Measurements from ENCODE around the gene HPCAL1. TPM values are rescaled to one million over a fixed set of nuclear protein-coding genes. Genes with fewer than 3 reads are reported as not detected.

Gene HPCAL1
- total and polyA plus RNA-seq, 2 donors (not counting 1 experiment from before 2014, with no cell fraction given), result 60.3 to 65.1 TPM

DNA sequence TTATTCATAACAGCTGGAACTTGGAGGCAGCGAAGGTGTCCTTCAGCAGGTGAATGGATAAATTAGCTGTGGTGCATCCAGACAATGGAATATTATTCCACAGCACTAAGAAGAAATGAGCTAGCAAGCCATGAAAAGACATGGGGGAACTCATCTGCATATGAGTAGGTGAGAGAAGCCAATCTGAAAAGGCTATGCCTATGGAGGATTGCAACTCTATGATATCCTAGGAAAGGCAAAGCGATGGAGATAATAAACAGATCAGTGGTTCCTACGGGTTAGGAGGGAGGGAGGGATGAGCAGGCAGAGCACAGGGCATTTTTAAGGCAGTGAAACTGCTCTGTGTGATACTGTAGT is 79.3 kb downstream of the HPCAL1 start:
- ChIA-PET CTCF (interaction anchor here (1.3 to 8.9 kb wide), 6 partner anchors 25 to 258 kb away, joined by 3 to 178 read pairs (median 6); partner anchors contain the start of gene HPCAL1), POLR2A (interaction anchor here (0.7 to 5.4 kb wide), 5 partner anchors 27 to 79 kb away, joined by 4 to 72 read pairs (median 5); partner anchors contain the start of genes HPCAL1 and ODC1)
- Histone ChIP-seq H3K79me2 (ENCODE audit: control insufficient read depth, insufficient read depth, low read length) (peaks cover 74% of the 10 kb centered on the region), H4K20me1 (ENCODE audit: control insufficient read depth, insufficient read depth, low read length, poor library complexity, severe bottlenecking) (no peaks in the 10 kb centered on the region), H3K4me3 (ENCODE audit: control extremely low read depth in 1 of 5, extremely low read depth in 1 of 5, insufficient read depth in 1 of 5, low read depth in 2 of 5, low read length in 4 of 5) (peak overlapping the region in 4 of 5 experiments; percentile 30 to 68 (median 51)), H3K4me2 (replicated peaks; ENCODE audit: low read depth, low read length, poor library complexity, severe bottlenecking) (peak overlapping the region; percentile 84), H3K27me3 (replicated peaks in 1 of 4; ENCODE audit: control extremely low read depth in 1 of 4, control insufficient read depth in 3 of 4, insufficient read depth in 4 of 4, low read length in 3 of 4) (no peaks in the 10 kb centered on the region), H3K9me3 (ENCODE audit: control extremely low read depth in 1 of 3, control insufficient read depth in 2 of 3, insufficient read depth in 1 of 3, low read length in 2 of 3) (no peaks in the 10 kb centered on the region), H3K36me3 (replicated peaks in 1 of 2; ENCODE audit: control extremely low read depth in 1 of 2, control insufficient read depth in 1 of 2, extremely low read depth in 1 of 2, insufficient read depth in 2 of 2, low read length in 1 of 2) (no peaks in the 10 kb centered on the region), H3K4me1 (ENCODE audit: control insufficient read depth in 2 of 2, insufficient read depth in 2 of 2, low read length in 2 of 2) (peaks cover 73 to 96% of the 10 kb centered on the region in 2 donors), H3K9ac (ENCODE audit: low read length) (peak overlapping the region; percentile 58), H3K27ac (ENCODE audit: low read length in 2 of 2) (peak overlapping the region; percentile 68 to 76), H2AFZ (ENCODE audit: insufficient read depth, low read depth, low read length, poor library complexity, severe bottlenecking) (peak overlapping the region; percentile 18)
- no peaks in the 10 kb centered on the region for H3K9me3 Mint-ChIP-seq (ENCODE audit: insufficient read depth)
- no peak for TF ChIP-seq EZH2 (IDR thresholded peaks at IDR 0.05; ENCODE audit: borderline replicate concordance, insufficient read depth, low read depth, low read length, poor library complexity, severe bottlenecking)
- TF ChIP-seq, protein P1, sequence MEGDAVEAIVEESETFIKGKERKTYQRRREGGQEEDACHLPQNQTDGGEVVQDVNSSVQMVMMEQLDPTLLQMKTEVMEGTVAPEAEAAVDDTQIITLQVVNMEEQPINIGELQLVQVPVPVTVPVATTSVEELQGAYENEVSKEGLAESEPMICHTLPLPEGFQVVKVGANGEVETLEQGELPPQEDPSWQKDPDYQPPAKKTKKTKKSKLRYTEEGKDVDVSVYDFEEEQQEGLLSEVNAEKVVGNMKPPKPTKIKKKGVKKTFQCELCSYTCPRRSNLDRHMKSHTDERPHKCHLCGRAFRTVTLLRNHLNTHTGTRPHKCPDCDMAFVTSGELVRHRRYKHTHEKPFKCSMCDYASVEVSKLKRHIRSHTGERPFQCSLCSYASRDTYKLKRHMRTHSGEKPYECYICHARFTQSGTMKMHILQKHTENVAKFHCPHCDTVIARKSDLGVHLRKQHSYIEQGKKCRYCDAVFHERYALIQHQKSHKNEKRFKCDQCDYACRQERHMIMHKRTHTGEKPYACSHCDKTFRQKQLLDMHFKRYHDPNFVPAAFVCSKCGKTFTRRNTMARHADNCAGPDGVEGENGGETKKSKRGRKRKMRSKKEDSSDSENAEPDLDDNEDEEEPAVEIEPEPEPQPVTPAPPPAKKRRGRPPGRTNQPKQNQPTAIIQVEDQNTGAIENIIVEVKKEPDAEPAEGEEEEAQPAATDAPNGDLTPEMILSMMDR (IDR thresholded peaks at IDR 0.05), result no peak
- intact Hi-C loops (cut with micrococcal nuclease), result loop anchor here (1.0 to 2.0 kb wide), 3 partner anchors 28 to 80 kb away; partner anchors contain the start of gene HPCAL1
- H3K4me3 Mint-ChIP-seq, result peak overlapping the region; percentile 64
- DNase-seq (no peak), ATAC-seq (ENCODE audit: low read depth) (no peak)
- WGBS (ENCODE audit: insufficient coverage), result 57% methylated on average over 2 of the region's 3 CpGs
- H3K27me3 Mint-ChIP-seq, result no peaks in the 10 kb centered on the region
- peaks cover 86% of the 10 kb centered on the region for H3K4me1 Mint-ChIP-seq
- peak overlapping the region; percentile 81 for H3K27ac Mint-ChIP-seq

DNA sequence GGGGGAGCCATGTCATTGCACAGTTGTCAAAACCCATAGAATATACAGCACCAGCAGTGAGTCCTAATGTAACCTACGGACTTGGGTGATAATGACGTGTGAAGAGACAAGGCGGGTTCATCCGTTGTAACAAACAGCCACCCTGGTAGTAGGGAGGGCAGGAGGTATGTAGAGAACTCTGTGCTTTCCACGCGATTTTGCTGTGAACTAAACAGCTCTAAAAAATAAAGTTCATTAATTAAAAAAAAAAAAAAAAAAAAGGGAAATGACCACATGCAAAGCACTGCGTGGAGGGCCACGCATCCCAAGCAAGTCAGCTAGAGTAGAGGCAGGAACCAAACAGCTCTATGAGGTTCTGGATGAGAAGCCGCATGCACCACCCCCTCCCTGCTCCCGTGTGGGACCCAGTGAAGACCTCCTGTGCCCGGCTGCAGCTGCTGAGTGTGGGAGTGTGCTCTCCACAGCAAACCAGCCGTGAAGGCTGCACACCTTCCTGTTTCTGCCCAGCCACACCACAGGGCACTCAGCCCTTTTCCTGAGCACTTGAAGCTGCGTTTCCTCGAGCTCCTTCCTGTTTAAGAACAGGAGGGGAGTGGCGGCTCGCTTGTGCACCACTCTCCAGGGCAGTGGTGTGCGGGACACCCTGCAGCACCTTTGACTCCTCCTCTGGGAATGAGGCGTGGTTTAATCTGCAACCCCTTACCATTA is 79.8 kb downstream of the HPCAL1 start:
- Histone ChIP-seq H3K4me3 (ENCODE audit: control extremely low read depth in 1 of 5, extremely low read depth in 1 of 5, insufficient read depth in 1 of 5, low read depth in 2 of 5, low read length in 4 of 5) (peak overlapping the region; percentile 12 to 68 (median 49)), H3K79me2 (ENCODE audit: control insufficient read depth, insufficient read depth, low read length) (peaks cover 74% of the 10 kb centered on the region), H3K36me3 (replicated peaks in 1 of 2; ENCODE audit: control extremely low read depth in 1 of 2, control insufficient read depth in 1 of 2, extremely low read depth in 1 of 2, insufficient read depth in 2 of 2, low read length in 1 of 2) (no peaks in the 10 kb centered on the region), H2AFZ (ENCODE audit: insufficient read depth, low read depth, low read length, poor library complexity, severe bottlenecking) (peak overlapping the region; percentile 44), H3K9ac (ENCODE audit: low read length) (peak overlapping the region; percentile 58), H3K4me1 (ENCODE audit: control insufficient read depth in 2 of 2, insufficient read depth in 2 of 2, low read length in 2 of 2) (peaks cover 67 to 96% of the 10 kb centered on the region in 2 donors), H3K4me2 (replicated peaks; ENCODE audit: low read depth, low read length, poor library complexity, severe bottlenecking) (peak overlapping the region; percentile 84), H3K9me3 (ENCODE audit: control extremely low read depth in 1 of 3, control insufficient read depth in 2 of 3, insufficient read depth in 1 of 3, low read length in 2 of 3) (no peaks in the 10 kb centered on the region), H3K27ac (ENCODE audit: low read length in 2 of 2) (peak overlapping the region; percentile 68 to 76), H4K20me1 (ENCODE audit: control insufficient read depth, insufficient read depth, low read length, poor library complexity, severe bottlenecking) (no peaks in the 10 kb centered on the region), H3K27me3 (replicated peaks in 1 of 4; ENCODE audit: control extremely low read depth in 1 of 4, control insufficient read depth in 3 of 4, insufficient read depth in 4 of 4, low read length in 3 of 4) (no peaks in the 10 kb centered on the region)
- ChIA-PET POLR2A (interaction anchor here (0.6 to 5.4 kb wide), 7 partner anchors 27 to 745 kb away, joined by 3 to 72 read pairs (median 4); partner anchors contain the start of genes HPCAL1 and ODC1), CTCF (interaction anchor here (0.6 to 8.9 kb wide), 11 partner anchors 10 to 258 kb away, joined by 3 to 178 read pairs (median 5); partner anchors contain the start of gene HPCAL1)
- Mint-ChIP-seq H3K4me3 (peak overlapping the region; percentile 64), H3K27me3 (no peaks in the 10 kb centered on the region), H3K9me3 (ENCODE audit: insufficient read depth) (no peaks in the 10 kb centered on the region), H3K4me1 (peaks cover 86% of the 10 kb centered on the region), H3K27ac (peak overlapping the region; percentile 81)
- intact Hi-C loops (cut with micrococcal nuclease), result loop anchor here (1.0 to 2.0 kb wide), 3 partner anchors 28 to 80 kb away; partner anchors contain the start of gene HPCAL1
- ATAC-seq (ENCODE audit: low read depth) (peak; percentile 69), DNase-seq (peak; percentile 82)
- WGBS (ENCODE audit: insufficient coverage), result 0% methylated on average over 7 of the region's 18 CpGs
- TF ChIP-seq EZH2 (IDR thresholded peaks at IDR 0.05; ENCODE audit: borderline replicate concordance, insufficient read depth, low read depth, low read length, poor library complexity, severe bottlenecking), result no peak
- TF ChIP-seq, protein P1 (IDR thresholded peaks at IDR 0.05), result no peak
